Fibroblast of skin of right quadriceps (primary cell): ENCODE results near the gene CYP1A1.
"Not testable (repeated sequence)": the region's sequence is repeated elsewhere in the genome, so short reads cannot be mapped to it uniquely, and the experiment has no call there.

Source experiments
- DNase-seq: peaks from one replicate; pipeline ENCODE4 v3.0.0-alpha.2; 2013

Gene CYP1A1

GRCh38 chr15:74733269-74733668 lies 7.9 kb upstream of the CYP1A1 start:
- DNase-seq, result no peak

GRCh38 chr15:74732846-74733245 lies 7.5 kb upstream of the CYP1A1 start:
- DNase-seq, result no peak

- DNase-seq, result no peak
Observed at GRCh38 chr15:74730619-74731316, 5.4 kb upstream of the CYP1A1 start.

GRCh38 chr15:74729372-74729771 lies 4.0 kb upstream of the CYP1A1 start:
- not testable (repeated sequence) for DNase-seq

- DNase-seq, result not testable (repeated sequence)
Observed at GRCh38 chr15:74728699-74729098, 3.4 kb upstream of the CYP1A1 start.

GRCh38 chr15:74727727-74728126 lies 2.4 kb upstream of the CYP1A1 start:
- no peak for DNase-seq

- no peak for DNase-seq
Observed at GRCh38 chr15:74726774-74727164, 1.4 kb upstream of the CYP1A1 start.

- DNase-seq, result no peak
Observed at GRCh38 chr15:74725845-74726773, 781 bp upstream of the CYP1A1 start.

GRCh38 chr15:74724570-74725224 lies 631 bp downstream of the CYP1A1 start:
- no peak for DNase-seq

- peak; percentile 40 for DNase-seq
Observed at GRCh38 chr15:74723754-74724334, 1.5 kb downstream of the CYP1A1 start.

GRCh38 chr15:74723187-74723586 lies 2.1 kb downstream of the CYP1A1 start:
- DNase-seq, result no peak

GRCh38 chr15:74722591-74722990 lies 2.7 kb downstream of the CYP1A1 start:
- no peak for DNase-seq

- DNase-seq, result no peak
Observed at GRCh38 chr15:74716651-74717050, 8.7 kb downstream of the CYP1A1 start.

GRCh38 chr15:74712311-74712710 lies 13.0 kb downstream of the CYP1A1 start:
- DNase-seq, result no peak

GRCh38 chr15:74710319-74711094 lies 14.8 kb downstream of the CYP1A1 start:
- DNase-seq, result no peak

- no peak for DNase-seq
Observed at GRCh38 chr15:74709892-74710291, 15.4 kb downstream of the CYP1A1 start.

- DNase-seq, result no peak
Observed at GRCh38 chr15:74709011-74709410, 16.3 kb downstream of the CYP1A1 start.

GRCh38 chr15:74696808-74697207 lies 28.5 kb downstream of the CYP1A1 start:
- DNase-seq, result no peak

- no peak for DNase-seq
Observed at GRCh38 chr15:74696398-74696729, 29.0 kb downstream of the CYP1A1 start.

GRCh38 chr15:74695597-74696397 lies 29.5 kb downstream of the CYP1A1 start, which contains the start of gene EDC3:
EDC3 (minus strand) TSS chr15:74696024; CDS start chr15:74675124, 20,900 bp downstream.
- peak; percentile 88 for DNase-seq

- no peak for DNase-seq
Observed at GRCh38 chr15:74692327-74692726, 33.0 kb downstream of the CYP1A1 start.

- no peak for DNase-seq
Observed at GRCh38 chr15:74683758-74684157, 41.6 kb downstream of the CYP1A1 start.
